ENCODE data around the gene SCUBE1.

DNA sequence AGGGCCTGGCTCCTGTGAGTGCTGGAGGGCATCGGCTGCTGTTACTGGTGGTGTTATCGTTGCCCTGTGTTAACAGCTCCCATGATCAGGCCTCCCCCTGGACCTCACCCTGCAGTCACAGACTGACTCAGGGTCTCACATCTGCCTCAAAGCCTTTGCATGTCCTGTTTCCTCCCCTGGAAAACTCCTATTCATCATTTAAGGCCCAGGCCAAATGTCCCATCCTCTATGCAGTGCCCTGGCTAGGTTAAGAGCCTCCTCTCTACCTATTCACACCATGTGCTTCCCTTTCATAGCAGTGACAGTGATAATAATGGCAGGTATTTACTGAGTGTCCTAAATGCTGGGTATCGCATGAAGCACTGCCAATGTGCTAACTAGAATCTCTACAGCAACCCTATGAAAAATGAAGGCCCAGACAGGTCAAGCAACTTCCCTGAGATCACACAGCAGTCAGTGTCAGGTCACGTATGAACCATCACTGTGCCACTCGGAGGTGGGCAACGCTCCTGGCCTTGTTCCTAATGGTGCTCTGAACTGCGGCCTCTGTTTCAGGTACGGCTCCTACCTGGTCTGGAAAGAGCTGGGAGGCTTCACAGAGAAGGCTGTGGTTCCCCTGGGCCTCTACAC, 182.6 kb downstream of the SCUBE1 start:
- TF ChIP-seq CTCF (conservative IDR thresholded peaks at IDR 0.05) (no peak), EZH2 (IDR thresholded peaks at IDR 0.05; ENCODE audit: low read depth) (no peak)

Measured in PC-9 (cell line).